HG03039 (cell line): ENCODE measurements around the gene DLGAP1.

Source experiments
- ATAC-seq: cut with Tn5 transposase; IDR thresholded peaks from one replicate; pipeline ENCODE4 v1.9.1; 2021; ENCODE audit warnings: mild to moderate bottlenecking, moderate library complexity; ENCODE audit not compliant: unreplicated experiment

Gene DLGAP1

GRCh38 chr18:3832025-3832638 lies 623.0 kb downstream of the DLGAP1 start:
- ATAC-seq, result no peak

GRCh38 chr18:3830604-3831003 lies 624.5 kb downstream of the DLGAP1 start:
- no peak for ATAC-seq

- no peak for ATAC-seq
These were observed 627.8 kb downstream of the DLGAP1 start for GRCh38 chr18:3827236-3827845.

GRCh38 chr18:3826021-3826420 lies 629.1 kb downstream of the DLGAP1 start:
- ATAC-seq, result no peak

- ATAC-seq, result no peak
These were observed 631.0 kb downstream of the DLGAP1 start for GRCh38 chr18:3824101-3824500.

GRCh38 chr18:3823073-3823472 lies 632.0 kb downstream of the DLGAP1 start:
- ATAC-seq, result no peak

GRCh38 chr18:3821524-3821923 lies 633.6 kb downstream of the DLGAP1 start:
- ATAC-seq, result no peak

GRCh38 chr18:3819961-3820360 lies 635.1 kb downstream of the DLGAP1 start:
- ATAC-seq, result no peak

- ATAC-seq, result no peak
These were observed 638.3 kb downstream of the DLGAP1 start for GRCh38 chr18:3816610-3817363.

- no peak for ATAC-seq
These were observed 639.1 kb downstream of the DLGAP1 start for GRCh38 chr18:3815991-3816390.

GRCh38 chr18:3814816-3815215 lies 640.3 kb downstream of the DLGAP1 start:
- ATAC-seq, result no peak

GRCh38 chr18:3810296-3810695 lies 644.8 kb downstream of the DLGAP1 start:
- ATAC-seq, result no peak

- ATAC-seq, result no peak
These were observed 645.9 kb downstream of the DLGAP1 start for GRCh38 chr18:3808985-3809780.

GRCh38 chr18:3806656-3807055 lies 648.5 kb downstream of the DLGAP1 start:
- ATAC-seq, result no peak

GRCh38 chr18:3804336-3804735 lies 650.8 kb downstream of the DLGAP1 start:
- no peak for ATAC-seq

GRCh38 chr18:3803350-3803749 lies 651.8 kb downstream of the DLGAP1 start:
- ATAC-seq, result no peak

GRCh38 chr18:3799515-3799914 lies 655.6 kb downstream of the DLGAP1 start:
- no peak for ATAC-seq

- no peak for ATAC-seq
These were observed 657.1 kb downstream of the DLGAP1 start for GRCh38 chr18:3798032-3798431.

GRCh38 chr18:3796434-3796833 lies 658.7 kb downstream of the DLGAP1 start:
- ATAC-seq, result no peak

GRCh38 chr18:3794537-3795348 lies 660.4 kb downstream of the DLGAP1 start:
- ATAC-seq, result no peak

GRCh38 chr18:3793545-3793944 lies 661.6 kb downstream of the DLGAP1 start:
- ATAC-seq, result no peak
